HK-2 (cell line): ENCODE data around the gene ZSWIM3.
A peak's percentile ranks its signal among the peaks of the same experiment; 100 is the strongest.
"Not testable (repeated sequence)": the region's sequence is repeated elsewhere in the genome, so short reads cannot be mapped to it uniquely, and the experiment has no call there.

ENCODE experiments used
- DNase-seq: peaks from one replicate; pipeline ENCODE4 v3.0.0-alpha.2; 2018; ENCODE audit not compliant: unreplicated experiment

Gene ZSWIM3

DNA sequence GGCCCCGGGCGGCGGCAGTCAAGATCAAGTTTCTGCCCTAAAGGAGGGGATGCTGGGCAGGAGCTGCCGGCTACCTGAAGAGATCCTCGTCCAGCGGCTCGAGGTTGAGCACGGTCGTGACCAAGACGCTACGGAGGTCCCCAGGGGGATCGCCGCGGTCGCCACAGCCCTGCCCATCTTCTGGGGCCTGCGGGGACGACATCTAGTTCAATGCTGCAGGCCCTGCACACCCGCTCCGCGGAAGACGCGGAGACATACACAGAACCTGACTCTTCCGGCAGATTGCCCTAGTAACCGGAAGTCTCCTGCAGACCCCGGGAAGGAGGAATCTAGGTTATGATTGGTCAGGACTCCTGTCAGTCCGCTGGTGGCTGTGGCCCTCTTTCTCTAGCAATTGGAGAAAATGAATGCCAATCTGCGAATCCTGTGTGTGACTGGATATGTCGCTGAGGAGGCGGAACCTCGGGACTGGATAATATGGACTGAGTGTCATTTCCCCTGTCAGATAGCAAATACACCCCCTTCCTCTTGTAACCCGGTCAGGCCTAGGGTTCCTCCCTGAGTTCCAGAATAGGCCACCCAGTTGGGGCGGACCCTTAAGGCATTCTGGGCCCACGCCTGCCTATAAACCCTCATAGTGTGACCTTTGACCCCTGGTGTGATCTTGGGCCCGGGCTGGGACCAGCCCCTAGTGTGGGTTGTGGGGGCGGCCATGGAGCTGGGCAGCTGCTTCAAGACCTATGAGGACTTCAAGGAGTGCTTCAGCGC lies at the start of gene ZSWIM3, which contains the start of gene ACOT8:
Gene ZSWIM3, plus strand, starts transcription at position 501 of the 768 bp plus-strand sequence. Its CDS starts 212 bp downstream, at position 713.
Gene ACOT8, minus strand, starts transcription at position 279 of the 768 bp plus-strand sequence. Its CDS starts 77 bp downstream, at position 202.
- peak; percentile 98 for DNase-seq

DNA sequence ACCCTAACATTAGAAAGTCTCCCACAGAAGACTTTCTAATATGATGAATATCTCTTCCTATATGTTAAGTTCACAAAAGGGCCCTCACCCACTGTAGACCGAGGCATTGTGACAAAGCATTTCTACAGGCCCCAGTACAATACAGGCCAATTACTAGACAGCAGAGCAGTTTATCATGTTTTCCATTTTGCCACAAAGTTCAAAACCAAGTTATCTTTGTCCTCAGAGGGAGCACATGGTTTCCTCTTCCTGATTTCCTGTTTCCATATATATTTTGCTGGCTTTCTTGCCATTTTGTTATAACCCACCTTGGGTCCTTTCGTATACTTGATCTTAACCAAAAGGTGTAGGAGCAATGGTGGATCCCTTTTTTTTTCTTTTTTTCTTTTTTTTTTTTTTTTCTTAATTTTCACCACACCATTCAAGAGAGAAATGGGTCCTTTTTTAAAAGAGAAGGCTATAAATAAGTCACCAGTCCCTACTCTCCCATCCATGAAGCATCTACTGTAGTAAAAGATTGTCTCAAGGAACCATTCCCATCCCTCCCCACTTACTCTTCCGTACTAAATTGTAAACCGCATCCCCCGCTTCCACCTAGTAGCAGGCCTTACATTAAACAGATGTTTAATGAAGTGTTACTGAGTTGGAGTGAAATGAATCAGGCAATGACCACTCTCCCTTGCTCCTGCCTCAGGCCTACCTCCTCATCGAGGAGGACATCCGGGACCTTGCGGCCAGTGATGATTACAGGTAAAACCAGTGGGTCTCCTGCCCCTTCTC lies 47.0 kb upstream of the ZSWIM3 start:
- DNase-seq, result no peak

DNA sequence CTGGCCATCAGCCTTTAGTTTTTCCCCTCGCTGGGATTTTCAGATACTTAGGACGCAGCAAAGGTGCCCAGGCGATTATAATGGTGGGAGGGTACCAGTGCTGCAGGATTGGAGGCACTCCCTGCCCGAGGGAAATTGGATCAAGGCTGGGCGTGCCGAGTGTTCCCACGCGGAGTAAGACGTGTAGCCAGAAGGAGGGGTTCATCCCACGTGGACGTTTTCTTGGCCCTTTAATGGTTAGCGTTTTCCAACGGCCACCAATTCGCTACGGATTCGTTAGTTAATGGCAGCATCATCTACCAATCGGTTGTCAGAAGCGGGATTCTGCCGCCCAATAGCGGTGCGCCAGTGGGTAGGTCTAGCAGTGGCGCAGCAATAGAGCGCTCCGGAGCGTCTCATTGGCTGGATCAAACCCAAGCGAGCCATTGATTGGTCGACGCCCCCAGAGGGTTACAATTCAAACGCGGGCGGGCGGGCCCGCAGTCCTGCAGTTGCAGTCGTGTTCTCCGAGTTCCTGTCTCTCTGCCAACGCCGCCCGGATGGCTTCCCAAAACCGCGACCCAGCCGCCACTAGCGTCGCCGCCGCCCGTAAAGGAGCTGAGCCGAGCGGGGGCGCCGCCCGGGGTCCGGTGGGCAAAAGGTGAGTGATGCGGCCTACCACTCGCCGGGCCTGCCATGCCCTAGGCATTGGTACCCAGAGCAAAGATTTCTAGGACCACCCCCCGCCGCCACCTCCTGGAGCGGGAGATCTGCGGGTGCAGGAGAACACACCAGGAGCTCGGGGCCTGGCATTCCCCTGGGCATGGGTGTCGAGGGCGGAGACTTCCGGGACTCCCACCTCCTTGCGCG lies 45.0 kb upstream of the ZSWIM3 start, which contains the start of gene UBE2C:
Gene UBE2C, plus strand, starts transcription at position 488 of the 849 bp plus-strand sequence. Its CDS starts 52 bp downstream, at position 540.
- DNase-seq, result peak; percentile 100

DNA sequence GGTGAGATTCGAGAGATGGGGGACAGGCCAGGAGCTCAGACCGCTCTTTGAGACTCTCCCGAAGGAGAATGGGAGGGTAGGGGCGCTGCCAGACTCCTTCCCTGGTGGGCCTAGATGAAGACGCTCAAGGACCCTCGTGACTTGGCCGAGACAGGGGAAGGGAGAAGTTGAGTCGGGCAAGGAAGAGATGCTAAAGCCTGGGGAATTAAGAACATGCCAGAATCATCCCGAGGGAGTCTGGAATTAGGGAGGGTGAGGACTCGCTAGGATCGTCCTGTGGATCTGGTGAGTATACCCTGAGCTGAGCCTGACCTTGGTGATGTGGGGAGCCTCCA lies 44.4 kb upstream of the ZSWIM3 start:
- no peak for DNase-seq

DNA sequence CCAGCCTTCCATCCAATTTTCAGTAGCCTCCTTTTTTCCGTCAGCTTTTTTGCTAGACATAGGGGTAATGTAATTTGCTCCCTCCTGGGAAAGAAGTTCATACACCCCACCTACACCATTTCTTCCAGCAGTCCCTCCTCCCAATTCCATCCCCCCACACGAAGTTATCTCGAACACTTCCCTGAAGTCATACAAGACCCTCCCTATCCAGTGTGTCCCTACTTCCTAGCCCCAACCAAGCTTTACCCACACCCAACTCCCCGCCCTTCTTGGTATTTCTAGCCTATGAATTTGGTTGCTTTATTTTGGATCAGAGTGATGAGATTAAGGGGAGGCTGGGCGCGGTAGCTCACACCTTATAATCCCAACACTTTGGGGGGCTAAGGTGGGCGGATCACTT lies 43.9 kb upstream of the ZSWIM3 start:
- DNase-seq, result no peak

DNA sequence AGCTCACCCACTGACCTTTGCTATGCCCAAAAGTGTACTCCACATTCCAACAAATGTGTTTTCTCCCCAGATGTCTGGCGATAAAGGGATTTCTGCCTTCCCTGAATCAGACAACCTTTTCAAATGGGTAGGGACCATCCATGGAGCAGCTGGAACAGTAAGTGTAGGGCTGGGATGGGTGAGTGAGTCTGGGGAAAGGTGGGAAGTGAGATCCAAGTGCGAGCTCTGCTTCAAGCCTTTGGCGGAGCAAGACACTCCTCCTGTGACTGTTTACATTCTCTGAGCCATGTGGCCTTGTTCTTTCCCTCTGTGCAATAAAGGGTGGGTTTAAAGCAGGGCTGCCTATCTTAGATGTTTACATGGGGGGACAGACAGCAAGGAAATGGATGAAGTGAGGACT lies 43.1 kb upstream of the ZSWIM3 start:
- no peak for DNase-seq

DNA sequence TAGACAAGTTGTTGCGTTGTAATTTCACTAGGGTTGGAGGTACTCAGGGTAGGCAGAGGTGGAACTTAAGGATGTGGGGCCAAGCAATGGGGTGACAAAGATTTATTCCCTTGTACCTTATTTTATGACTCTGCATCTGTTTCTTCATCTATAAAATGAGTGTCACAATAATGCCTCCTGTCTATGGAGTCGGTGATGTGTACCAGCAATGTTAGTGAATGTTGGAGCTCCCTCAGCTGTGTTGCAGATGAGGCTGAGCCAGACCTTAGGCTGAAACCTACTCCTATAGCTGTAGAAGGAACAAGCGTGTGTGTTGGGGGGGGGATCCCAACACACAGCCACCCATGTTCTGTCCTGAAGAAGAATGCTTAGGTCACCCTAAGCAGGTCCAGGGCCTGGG lies 40.5 kb upstream of the ZSWIM3 start:
- no peak for DNase-seq

DNA sequence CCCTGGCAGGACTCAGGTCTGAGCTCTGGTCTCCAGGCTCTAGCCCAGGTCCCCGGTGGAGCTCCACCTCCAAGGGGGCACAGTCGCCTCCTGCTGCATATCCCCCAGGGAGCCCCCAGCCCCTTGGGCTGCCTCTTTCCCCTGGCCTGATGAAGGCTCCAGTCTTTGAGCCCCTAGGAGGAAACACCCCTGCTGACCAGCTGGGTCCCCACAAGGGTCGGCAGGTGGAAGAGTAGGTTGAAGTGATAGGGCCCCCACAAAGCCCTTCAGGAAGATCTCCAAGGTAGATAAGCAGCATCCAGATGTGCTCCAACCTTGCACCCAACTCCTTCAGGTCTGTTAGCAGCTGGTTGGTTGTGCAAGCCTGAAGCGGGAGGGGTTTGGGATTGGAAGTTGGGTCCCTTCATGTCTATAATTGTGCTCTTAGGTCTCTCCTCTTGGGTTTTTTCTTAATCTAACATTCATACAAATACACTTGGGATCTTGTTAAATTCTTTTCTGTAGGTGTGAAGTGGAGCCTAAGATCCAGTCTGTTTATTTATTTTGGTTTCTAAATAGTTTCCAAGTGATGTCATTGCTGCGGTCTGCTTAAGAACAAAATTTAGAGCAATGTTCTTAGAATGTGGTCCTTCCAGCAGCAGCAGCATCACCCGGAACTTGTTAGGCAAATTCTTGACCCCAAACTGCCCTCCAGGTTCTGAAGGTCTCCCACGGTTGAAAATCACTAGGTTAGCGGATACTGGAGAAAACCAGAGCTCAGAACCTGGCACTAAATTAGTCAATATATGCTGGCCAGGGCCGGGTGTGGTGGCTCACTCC lies 39.8 kb upstream of the ZSWIM3 start:
- no peak for DNase-seq

DNA sequence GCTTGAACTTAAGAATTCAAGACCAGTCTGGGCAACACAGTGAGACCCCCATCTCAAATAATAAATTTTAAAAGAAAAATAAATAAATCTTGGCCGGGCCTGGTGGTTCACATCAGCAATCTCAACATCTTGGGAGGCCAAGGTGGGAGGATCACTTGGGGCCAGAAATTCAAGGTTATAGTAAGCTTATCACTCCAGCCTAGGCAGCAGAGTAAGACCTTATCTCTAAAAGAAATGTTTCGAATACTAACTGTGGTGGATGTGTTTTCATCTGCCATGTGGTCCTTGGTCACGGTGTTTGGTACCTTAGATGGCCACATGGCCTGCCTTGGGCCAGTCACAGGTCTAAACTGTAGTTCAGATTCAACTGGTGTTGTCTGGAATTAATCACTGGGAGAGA lies 39.2 kb upstream of the ZSWIM3 start:
- DNase-seq, result no peak

DNA sequence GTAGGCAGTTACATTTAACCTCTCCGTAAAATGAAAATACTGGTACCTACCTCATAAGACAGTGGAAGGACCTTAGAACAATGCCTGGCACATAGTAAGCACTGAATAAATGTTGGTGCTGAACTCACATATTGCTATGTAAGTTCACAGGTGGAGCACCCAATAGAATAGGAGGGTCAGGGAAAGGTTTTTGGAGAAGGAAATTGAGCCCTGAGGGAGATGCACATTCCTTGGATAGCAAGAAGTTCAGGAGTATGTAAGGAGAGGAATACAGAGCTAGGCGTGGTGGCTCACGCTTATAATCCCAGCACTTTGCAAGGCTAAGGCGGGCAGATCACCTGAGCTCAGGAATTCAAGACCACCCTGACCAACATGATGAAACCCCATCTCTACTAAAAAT lies 37.9 kb upstream of the ZSWIM3 start:
- DNase-seq, result no peak

DNA sequence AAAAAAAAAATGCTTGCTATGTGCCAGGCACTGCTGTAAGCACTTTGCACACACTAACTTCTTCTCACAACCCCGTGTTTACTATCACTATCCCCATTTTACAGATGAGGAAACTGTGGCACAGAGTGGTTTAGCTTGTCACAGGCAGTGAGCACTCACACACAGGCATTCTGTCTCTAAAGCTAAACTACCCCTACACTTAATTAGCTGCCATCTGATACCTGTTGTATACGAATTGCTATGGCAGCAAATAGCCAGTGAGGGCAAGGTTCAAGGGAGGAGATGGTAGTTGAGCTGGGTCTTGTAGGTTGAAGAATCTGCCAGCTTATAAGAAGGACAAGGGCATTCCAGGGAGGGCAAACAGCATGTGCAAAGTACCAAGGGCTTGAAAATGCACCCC lies 35.5 kb upstream of the ZSWIM3 start:
- DNase-seq, result no peak

DNA sequence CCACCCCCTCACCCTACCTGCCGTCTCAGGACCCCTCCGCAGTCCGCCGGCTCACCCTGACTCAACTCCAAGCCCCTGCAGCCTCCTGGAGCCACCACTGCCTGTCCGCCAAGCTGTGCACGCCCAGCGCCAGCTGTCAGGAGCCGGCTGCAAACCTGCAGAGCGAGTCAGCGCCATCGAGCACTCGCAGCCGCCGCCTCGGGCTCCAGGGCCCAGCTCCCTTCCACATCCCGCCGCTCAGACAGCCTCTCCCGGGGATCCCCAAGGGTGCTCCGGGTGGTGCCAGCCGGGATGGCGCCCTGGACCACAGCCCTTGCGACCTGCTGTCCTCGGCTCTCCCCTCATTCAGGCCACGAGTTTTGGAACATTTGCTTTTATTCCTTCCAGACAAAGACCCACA lies 34.6 kb upstream of the ZSWIM3 start:
- peak; percentile 57 for DNase-seq

DNA sequence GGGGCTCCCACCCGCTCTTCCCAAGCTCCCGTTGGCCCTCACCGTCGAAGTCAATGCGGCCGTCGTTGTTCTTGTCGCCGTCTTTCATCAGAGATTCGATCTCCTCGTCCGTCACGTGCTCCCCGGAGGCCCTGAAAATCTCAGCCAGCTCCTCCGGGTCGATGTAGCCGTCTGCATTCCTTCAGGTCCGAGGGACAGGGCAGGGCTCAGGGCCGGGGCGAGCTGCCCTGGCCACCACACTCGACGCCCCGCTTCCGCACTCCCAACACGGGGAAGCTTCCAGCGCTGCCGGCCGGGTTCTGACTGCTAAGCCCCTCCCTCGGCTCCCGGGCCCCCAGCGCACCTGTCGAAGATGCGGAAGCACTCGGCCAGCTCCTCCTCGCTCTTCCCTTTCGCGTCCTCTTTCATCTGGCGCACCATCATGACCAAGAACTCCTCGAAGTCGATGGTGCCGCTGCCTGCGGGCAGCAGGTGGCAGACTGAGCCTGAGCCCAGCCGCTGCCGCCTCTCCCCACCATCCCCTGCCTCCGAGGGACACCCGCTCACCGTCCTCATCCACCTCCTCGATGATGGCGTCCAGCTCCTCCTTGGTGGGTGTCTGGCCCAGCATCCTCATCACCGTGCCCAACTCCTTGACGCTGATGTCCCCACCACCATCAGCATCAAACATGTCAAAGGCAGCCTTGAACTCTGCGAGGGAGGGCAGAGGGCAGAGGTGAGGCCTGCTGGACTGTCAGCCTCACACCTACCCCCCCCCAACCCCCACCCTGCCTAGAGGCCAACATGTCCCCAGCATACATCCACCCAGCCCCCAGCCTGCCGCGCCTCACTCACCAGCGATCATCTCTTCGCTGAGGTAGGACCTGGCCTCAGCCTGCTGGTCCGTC lies 33.2 kb upstream of the ZSWIM3 start:
- no peak for DNase-seq

DNA sequence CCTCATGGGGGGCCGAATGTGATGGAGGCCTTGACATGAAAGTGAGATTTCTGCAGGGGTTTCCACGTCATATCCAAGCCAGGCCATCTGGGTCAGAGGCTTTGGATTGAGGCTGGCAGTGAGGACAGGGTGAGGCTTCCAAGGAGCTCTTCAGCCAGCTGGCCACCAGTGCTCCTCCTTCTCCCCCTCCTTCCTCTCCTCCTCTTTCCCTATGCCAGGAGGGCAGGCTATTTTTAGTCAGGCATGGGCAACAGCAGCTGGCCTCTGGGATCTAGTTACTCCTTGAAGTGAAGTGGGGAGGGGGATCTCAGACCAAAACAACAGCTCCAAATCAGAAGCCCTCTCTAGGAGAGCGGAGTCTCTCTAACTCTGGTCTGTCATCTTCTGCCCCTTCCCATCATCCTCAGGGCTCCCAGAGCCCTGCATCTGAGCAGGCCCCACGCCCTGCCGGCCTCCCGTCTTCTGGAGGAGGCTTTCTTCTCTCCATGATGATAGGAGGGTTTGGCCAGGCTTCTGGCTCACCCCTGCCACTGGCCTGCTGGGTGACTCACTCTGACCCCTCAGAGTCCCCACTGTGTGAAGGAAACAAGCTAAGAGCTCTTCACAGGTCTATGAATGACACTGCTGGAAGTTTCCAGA lies 30.9 kb upstream of the ZSWIM3 start:
- DNase-seq, result no peak

DNA sequence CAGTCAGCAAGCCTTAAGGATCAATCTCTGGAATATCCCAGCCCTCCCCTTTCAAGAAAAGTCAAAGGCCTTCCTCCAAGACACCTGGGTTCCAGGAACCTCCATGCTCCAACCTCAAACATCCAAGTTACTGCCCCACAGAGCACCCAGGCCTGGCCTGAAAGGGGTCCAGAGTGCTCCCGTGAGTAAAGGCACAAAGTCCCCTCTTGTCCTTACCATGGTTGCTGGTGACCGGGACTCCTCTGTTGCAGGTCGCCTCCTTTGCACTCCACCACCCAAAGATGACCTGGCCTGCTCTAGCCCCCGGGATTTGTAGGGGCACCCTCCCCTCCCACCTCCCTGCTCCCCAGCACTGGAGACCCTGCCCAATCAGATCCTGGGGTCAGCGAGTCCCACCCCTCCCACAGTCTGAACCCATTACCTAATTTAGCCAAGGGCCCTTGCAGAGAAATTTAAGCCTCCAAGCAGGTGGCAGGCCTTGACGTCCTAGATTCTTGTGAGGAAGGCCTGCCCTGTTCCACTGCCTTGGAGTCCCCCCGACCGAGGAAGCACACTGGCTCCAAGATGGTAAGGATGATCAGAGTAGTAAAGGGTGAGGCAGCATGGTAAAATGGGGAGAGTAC lies 30.3 kb upstream of the ZSWIM3 start, which contains the start of gene TNNC2:
Gene TNNC2, minus strand, starts transcription at position 283 of the 623 bp plus-strand sequence. Its CDS starts 64 bp downstream, at position 219.
- no peak for DNase-seq

DNA sequence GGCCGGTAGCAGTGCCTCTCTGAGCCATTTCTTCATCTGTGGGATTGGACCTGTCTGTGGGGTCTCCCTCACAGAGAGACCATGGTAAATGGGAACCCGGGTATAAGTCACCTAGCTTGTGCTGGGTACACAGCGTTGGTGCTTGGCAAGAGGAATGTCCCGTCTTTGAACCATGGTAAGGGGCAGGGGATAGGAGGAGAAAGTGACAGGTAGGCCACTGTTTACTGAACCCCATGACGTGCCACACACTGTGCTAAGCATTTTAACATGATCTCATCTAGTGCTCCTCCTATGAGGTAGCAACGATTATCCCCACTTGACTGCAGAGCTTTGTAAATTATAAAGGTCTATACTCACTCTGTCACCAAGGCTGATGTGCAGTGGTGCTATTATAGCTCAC lies 29.7 kb upstream of the ZSWIM3 start:
- DNase-seq, result no peak

DNA sequence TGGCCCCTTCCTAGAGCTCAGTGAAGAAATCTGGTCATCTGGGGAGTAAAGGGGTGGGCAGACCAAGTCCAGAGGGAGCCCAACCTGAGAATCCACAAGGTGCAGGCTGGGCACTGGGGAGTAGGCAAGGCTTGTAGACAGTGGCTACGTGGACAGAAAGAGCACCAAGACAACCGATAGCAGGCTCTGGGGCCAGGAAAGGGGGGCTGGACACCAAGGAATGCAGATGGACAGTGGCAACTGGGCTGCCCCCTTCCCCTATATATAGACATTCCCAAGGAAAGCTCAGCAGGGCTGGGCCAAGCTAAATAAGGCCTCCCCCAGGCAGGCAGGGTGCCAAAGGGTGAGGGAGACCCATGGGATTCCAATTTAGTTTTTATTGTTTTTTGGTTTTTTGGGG lies 28.8 kb upstream of the ZSWIM3 start:
- DNase-seq, result no peak

DNA sequence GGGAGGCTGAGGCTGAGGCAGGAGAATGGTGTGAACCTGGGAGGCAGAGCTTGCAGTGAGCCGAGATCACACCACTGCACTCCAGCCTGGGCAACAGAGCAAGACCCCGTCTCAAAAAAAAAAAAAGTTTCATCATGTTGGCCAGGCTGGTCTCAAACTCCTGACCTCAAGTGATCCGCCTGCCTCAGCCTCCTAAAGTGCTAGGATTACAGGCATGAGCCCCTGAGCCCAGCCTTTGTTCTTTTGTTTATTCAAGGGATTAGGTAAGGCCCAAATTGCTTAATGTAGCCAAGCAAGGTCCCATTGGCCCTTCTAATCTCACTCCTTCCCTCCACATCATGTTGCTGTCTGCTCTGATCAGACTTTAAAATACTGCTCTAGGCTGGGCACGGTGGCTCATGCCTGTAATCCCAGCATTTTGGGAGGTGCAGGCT lies 27.7 kb upstream of the ZSWIM3 start:
- DNase-seq, result not testable (repeated sequence)

DNA sequence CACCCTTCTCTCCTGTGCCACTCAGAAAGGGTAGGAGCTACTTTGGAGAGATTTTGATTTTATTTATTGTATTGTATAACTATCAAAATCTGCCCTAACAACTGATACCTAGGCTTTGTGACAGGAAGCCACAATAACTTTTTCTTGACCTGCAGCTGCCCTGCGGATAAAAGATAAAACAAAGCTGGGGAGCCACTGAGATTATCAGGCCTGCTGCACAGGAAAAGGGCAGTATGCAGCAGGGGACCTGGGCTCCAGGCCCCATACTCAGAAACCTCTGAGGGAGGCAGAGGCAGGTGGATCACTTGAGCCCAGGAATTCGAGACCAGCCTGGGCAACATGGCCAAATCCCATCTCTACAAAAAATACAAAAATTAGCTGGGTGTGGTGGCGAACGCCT lies 24.8 kb upstream of the ZSWIM3 start:
- no peak for DNase-seq
